HEK293T (cell line): ENCODE results near the gene RBM23.
"Not testable (repeated sequence)": the region's sequence is repeated elsewhere in the genome, so short reads cannot be mapped to it uniquely, and the experiment has no call there.

Experiments
- CTCF ChIA-PET: fragments of 350-600 bp; formaldehyde crosslinking; extraction: SDS; loops from one replicate; lab custom pipeline; 2021; ENCODE audit warnings: antibody characterized with exemption, inconsistent platforms; lab: Yijun Ruan, JAX
- POLR2A ChIA-PET: fragments of 350-600 bp; formaldehyde crosslinking; extraction: SDS; loops from one replicate; lab custom pipeline; 2020; ENCODE audit warnings: antibody characterized with exemption, inconsistent platforms; lab: Yijun Ruan, JAX
- DNase-seq: peaks from one replicate; pipeline ENCODE4 v3.0.0; 2012; ENCODE audit warnings: mixed read lengths; ENCODE audit errors: extremely low spot score
- ARNT ChIP-seq: fragments of 450-650 bp; IDR thresholded peaks from 2 replicates; pipeline ENCODE4 v1.6.1; 2017; ENCODE audit warnings: mild to moderate bottlenecking
- BHLHE40 ChIP-seq: fragments of 450-650 bp; IDR thresholded peaks from 2 replicates; pipeline ENCODE4 v1.6.1; 2016; ENCODE audit warnings: mild to moderate bottlenecking, moderate library complexity, borderline replicate concordance
- CTBP1 ChIP-seq: fragments of 450-650 bp; IDR thresholded peaks from 2 replicates; pipeline ENCODE4 v1.6.1; 2016; ENCODE audit warnings: borderline replicate concordance
- ELF4 ChIP-seq: fragments of 450-650 bp; IDR thresholded peaks from 2 replicates; pipeline ENCODE4 v1.6.1; 2017; ENCODE audit warnings: antibody characterized with exemption
- FOXA1 ChIP-seq: fragments of 450-650 bp; IDR thresholded peaks from 2 replicates; pipeline ENCODE4 v1.6.1; 2016; ENCODE audit warnings: mild to moderate bottlenecking
- FOXK2 ChIP-seq: fragments of 450-650 bp; IDR thresholded peaks from 2 replicates; pipeline ENCODE4 v1.6.1; 2016; ENCODE audit warnings: mild to moderate bottlenecking
- FOXM1 ChIP-seq: fragments of 450-650 bp; IDR thresholded peaks from 2 replicates; pipeline ENCODE4 v1.6.1; 2017; ENCODE audit warnings: mild to moderate bottlenecking, borderline replicate concordance
- HDGF ChIP-seq: fragments of 450-650 bp; IDR thresholded peaks from 2 replicates; pipeline ENCODE4 v1.6.1; 2017; ENCODE audit warnings: antibody characterized with exemption, borderline replicate concordance
- L3MBTL2 ChIP-seq: fragments of 450-650 bp; conservative IDR thresholded peaks from 2 replicates; pipeline ENCODE4 v1.6.1; 2016; ENCODE audit warnings: mild to moderate bottlenecking
- LEF1 ChIP-seq: fragments of 450-650 bp; IDR thresholded peaks from 2 replicates; pipeline ENCODE4 v1.6.1; 2017; ENCODE audit warnings: mild to moderate bottlenecking, borderline replicate concordance
- NFRKB ChIP-seq: fragments of 450-650 bp; IDR thresholded peaks from 2 replicates; pipeline ENCODE4 v1.6.1; 2016; ENCODE audit warnings: mild to moderate bottlenecking, moderate library complexity
- SP1 ChIP-seq: fragments of 450-650 bp; IDR thresholded peaks from 2 replicates; pipeline ENCODE4 v1.6.1; 2017
- SUZ12 ChIP-seq: fragments of 450-650 bp; IDR thresholded peaks from 2 replicates; pipeline ENCODE4 v1.6.1; 2016; ENCODE audit warnings: mild to moderate bottlenecking
- TARDBP ChIP-seq: fragments of 450-650 bp; IDR thresholded peaks from 2 replicates; pipeline ENCODE4 v1.6.1; 2016
- ZNF384 ChIP-seq: fragments of 450-650 bp; IDR thresholded peaks from 2 replicates; pipeline ENCODE4 v1.6.1; 2016
- TF ChIP-seq, protein P1 (sequence below): fragments of 450-650 bp; IDR thresholded peaks from 2 replicates; pipeline ENCODE4 v1.6.1; 2016

RBM23 gene

DNA sequence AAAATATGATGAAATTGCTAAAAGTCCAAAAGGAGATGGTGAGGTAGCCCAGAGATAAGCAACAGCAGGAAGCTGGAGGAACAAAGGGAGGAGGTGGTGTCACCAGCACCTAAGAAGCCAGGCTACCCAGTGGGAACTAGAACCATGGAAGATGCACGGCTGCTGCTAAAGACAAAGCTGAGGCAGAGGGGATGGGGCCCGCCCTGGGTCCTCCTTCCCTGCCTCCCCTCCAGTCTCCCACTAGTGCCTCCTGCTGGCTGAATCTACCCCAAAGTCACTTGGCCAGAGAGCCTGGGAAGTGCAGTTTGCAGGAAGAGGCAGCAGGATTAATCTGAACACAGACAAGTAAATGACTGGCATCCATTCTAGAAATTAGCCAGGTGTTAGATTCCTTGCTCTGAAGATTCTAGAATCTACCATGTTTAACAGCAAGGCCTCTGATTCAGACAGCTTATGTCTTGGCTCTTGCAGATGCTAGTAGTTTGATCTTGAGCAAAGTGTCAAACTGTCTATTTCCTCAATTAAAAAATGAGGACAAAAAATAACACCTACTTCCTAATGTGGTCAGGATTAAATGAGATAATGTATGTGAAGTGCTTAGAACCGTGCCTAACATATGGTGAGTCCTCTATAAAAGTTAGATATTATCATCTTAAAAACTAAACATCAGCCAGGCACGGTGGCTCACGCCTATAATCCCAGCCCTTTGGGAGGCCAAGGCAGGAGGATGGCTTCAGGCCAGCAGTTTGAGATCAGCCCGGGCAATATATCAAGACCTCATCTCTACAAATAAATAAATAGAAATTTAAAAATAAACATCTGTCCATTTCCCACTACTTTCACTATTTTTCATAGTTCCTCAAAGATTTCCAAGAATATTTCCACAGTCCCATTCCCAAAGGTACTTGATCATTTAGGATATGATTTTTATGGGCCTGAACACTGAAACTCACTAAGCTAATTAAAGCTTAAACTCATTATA, 53.2 kb downstream of the RBM23 start:
- DNase-seq = peak; percentile 39
- TF ChIP-seq LEF1 = no peak
- ChIA-PET POLR2A (interaction anchor here (1.0 to 1.5 kb wide), 2 partner anchors 30 to 53 kb away, joined by 3 to 5 read pairs; partner anchors contain the start of gene RBM23), CTCF (interaction anchor here (1.6 kb wide), 1 partner anchor 11 kb away, joined by 6 read pairs; no protein-coding TSS in a partner anchor)

DNA sequence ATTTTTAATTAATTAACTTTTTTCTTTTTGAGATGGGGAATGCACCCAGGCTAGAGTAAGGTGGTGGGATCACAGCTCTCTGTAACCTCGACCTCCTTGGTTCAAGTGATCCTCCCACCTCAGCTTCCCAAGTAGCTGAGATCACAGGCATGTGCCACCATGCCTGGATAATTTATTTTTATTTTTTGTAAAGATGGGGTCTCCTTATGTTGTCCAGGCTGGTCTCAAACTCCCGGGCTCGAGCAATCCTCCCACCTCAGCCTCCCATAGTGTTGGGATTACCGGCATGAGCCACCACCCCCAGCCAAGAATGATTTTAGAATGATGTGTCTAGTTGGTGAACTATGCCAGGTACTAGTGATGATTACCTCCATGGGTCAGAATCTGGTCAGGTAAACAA, 54.0 kb downstream of the RBM23 start:
- DNase-seq = no peak
- TF ChIP-seq CTBP1 (no peak), SUZ12 (no peak), FOXA1 (no peak), L3MBTL2 (no peak), FOXK2 (no peak), FOXM1 (no peak), TARDBP (no peak), BHLHE40 (no peak)
- CTCF ChIA-PET = interaction anchor here (1.6 kb wide), 1 partner anchor 11 kb away, joined by 6 read pairs; no protein-coding TSS in a partner anchor
- POLR2A ChIA-PET = interaction anchor here (1.5 kb wide), 1 partner anchor 54 kb away, joined by 5 read pairs; the partner anchor contains the start of gene RBM23

DNA sequence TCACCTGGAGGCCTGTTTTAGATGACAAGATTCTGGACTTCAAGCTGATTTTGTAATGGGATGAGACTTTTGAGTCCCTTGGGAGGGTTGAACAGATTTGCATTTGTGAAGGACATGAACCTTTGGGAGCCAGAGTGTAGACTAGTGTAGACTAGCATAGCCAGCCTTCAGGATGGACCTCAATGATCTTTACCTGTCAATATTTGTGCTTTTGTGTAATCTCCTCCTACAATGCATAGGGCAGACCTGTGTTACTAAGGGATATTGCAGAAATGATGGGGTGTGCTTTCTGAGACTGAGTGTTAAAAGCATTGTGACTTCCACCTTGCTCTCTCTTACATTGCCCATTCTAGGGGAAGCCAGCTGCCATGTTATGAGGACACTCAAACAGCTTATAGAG, 57.3 kb downstream of the RBM23 start:
- TF ChIP-seq CTBP1 (no peak), ELF4 (no peak), HDGF (no peak), ZNF384 (no peak), ARNT (no peak), TARDBP (no peak), L3MBTL2 (no peak), LEF1 (no peak), FOXA1 (no peak), NFRKB (no peak), FOXM1 (no peak), FOXK2 (no peak), SUZ12 (no peak)
- TF ChIP-seq, protein P1, sequence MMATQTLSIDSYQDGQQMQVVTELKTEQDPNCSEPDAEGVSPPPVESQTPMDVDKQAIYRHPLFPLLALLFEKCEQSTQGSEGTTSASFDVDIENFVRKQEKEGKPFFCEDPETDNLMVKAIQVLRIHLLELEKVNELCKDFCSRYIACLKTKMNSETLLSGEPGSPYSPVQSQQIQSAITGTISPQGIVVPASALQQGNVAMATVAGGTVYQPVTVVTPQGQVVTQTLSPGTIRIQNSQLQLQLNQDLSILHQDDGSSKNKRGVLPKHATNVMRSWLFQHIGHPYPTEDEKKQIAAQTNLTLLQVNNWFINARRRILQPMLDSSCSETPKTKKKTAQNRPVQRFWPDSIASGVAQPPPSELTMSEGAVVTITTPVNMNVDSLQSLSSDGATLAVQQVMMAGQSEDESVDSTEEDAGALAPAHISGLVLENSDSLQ = no peak
- DNase-seq = no peak
- ChIA-PET POLR2A (interaction anchor here (1.4 kb wide), 1 partner anchor 10 kb away, joined by 4 read pairs; the partner anchor contains the start of gene LRP10), CTCF (interaction anchor here (0.9 to 3.1 kb wide), 3 partner anchors 8 to 11 kb away, joined by 3 to 14 read pairs (median 3); partner anchors contain the start of gene LRP10)

DNA sequence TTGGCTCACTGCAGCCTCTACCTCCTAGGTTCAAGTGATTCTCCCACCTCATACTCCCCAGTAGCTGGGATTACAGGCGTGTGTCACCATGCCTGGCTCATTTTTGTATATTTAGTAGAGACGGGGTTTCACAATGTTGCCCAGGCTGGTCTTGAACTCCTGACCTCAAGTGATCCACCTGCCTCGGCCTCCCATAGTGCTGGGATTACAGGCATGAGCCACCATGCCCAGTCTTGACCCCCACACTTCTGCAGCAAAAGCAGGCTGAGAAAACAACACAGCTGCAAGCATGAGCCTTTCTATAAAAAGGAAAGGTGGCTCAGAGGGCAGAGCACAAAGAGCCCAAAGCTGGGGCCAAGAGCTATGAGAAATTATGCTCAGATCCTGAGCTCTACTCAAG, 58.6 kb downstream of the RBM23 start:
- DNase-seq, POLR2A ChIA-PET: not testable (repeated sequence)
- CTCF ChIA-PET = interaction anchor here (1.2 kb wide), 1 partner anchor 201 kb away, joined by 3 read pairs; no protein-coding TSS in a partner anchor

DNA sequence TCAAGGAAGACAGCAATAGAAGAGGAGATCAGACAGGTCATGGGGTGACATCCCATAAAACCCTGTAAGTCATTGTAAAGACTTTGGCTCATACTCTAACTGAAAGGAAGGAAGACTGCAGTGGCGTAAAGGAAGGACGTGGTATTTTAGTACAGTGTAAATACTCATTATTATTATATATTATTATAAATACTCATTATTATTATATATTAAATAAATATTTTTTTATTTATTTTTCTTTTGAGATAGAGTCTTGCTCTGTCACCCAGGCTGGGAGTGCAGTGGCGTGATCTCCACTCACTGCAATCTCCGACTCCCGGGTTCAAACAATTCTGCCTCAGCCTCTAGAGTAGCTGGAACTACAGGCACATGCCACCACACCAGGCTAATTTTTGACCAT, 62.5 kb downstream of the RBM23 start:
- CTCF ChIA-PET = no interaction called here

GRCh38 chr14:22854963-22855724, 63.8 kb downstream of the RBM23 start:
- CTCF ChIA-PET = interaction anchor here (0.6 to 8.5 kb wide), 16 partner anchors 10 to 1142 kb away, joined by 3 to 62 read pairs (median 3); partner anchors contain the start of gene DAD1
- no peak for TF ChIP-seq ARNT
- no peak for DNase-seq
- POLR2A ChIA-PET = interaction anchor here (2.4 kb wide), 1 partner anchor 32 kb away, joined by 7 read pairs; no protein-coding TSS in a partner anchor

More for the DNA sequence above, 62.5 kb downstream of the RBM23 start:
- POLR2A ChIA-PET = interaction anchor here (2.4 kb wide), 1 partner anchor 34 kb away, joined by 7 read pairs; no protein-coding TSS in a partner anchor
- DNase-seq = no peak
- no peak for TF ChIP-seq LEF1
- TF ChIP-seq, protein P1 = no peak
- TF ChIP-seq TARDBP = no peak
- TF ChIP-seq NFRKB = no peak
- no peak for TF ChIP-seq FOXA1
- TF ChIP-seq FOXM1 = no peak
- TF ChIP-seq BHLHE40 = no peak
- no peak for TF ChIP-seq SUZ12
- TF ChIP-seq ARNT = no peak
- no peak for TF ChIP-seq FOXK2
- TF ChIP-seq ELF4 = no peak
- TF ChIP-seq L3MBTL2 = no peak
- TF ChIP-seq SP1 = no peak
- TF ChIP-seq ZNF384 = no peak
- TF ChIP-seq HDGF = no peak

DNA sequence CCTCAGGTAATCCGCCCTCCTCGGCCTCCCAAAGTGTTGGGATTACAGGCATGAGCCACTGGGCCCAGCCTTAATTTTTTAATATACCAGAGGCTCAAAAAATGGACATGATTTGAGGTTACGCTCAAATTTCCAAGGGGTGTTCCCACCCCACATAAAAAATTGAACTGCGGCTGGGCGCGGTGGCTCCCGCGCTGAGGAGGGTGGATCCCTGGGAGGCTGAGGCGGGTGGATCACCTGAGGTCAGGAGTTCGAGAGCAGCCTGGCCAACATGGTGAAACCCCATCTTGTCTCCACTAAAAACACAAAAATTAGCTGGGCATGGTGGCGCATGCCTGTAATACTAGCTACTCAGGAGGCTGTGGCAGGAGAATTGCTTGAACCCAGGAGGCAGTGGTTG, 64.7 kb downstream of the RBM23 start:
- ChIA-PET CTCF (interaction anchor here (0.6 to 8.5 kb wide), 14 partner anchors 8 to 298 kb away, joined by 3 to 62 read pairs (median 4); partner anchors contain the start of gene DAD1), POLR2A (interaction anchor here (2.4 kb wide), 1 partner anchor 31 kb away, joined by 7 read pairs; no protein-coding TSS in a partner anchor)
- DNase-seq = not testable (repeated sequence)
